ENCODE data around the gene ARL6IP5. TPM values are rescaled to one million over a fixed set of nuclear protein-coding genes. Genes with fewer than 3 reads are reported as not detected.

ARL6IP5 gene
- total RNA-seq, 1 donor = 91.2 TPM

- no peak overlapping the region for H3K4me3 ChIP-seq (ENCODE audit: insufficient read depth, low read length)
- no peaks in the 10 kb centered on the region for H3K9me3 ChIP-seq (ENCODE audit: low read depth, low read length)
- no peaks in the 10 kb centered on the region for H4K20me1 ChIP-seq (ENCODE audit: insufficient read depth, low read length)
- H3K27ac ChIP-seq (ENCODE audit: low read depth, low read length) = no peak overlapping the region
- DNase-seq (ENCODE audit: insufficient read length, low spot score, missing footprints) = no peak
- no peak overlapping the region for H3K4me2 ChIP-seq (ENCODE audit: insufficient read depth, low read length)
- TF ChIP-seq CTCF (IDR thresholded peaks at IDR 0.05; ENCODE audit: extremely low read depth, low read depth, low read length) = no peak
- H2AFZ ChIP-seq (ENCODE audit: low read length) = no peak overlapping the region
- no peaks in the 10 kb centered on the region for H3K79me2 ChIP-seq (ENCODE audit: insufficient read depth, low read length)
- peaks cover 9% of the 10 kb centered on the region for H3K4me1 ChIP-seq (ENCODE audit: insufficient read depth, low read length)
- peaks cover 4% of the 10 kb centered on the region for H3K27me3 ChIP-seq (ENCODE audit: insufficient read depth, low read length)
- H3K36me3 ChIP-seq (ENCODE audit: insufficient read depth, low read length) = no peaks in the 10 kb centered on the region
Measured at GRCh38 chr3:69119681-69120080, 34.9 kb downstream of the ARL6IP5 start.

GRCh38 chr3:69120879-69121464 lies 36.2 kb downstream of the ARL6IP5 start:
- no peaks in the 10 kb centered on the region for H3K36me3 ChIP-seq (ENCODE audit: insufficient read depth, low read length)
- no peaks in the 10 kb centered on the region for H3K9me3 ChIP-seq (ENCODE audit: low read depth, low read length)
- peak; percentile 96 for TF ChIP-seq CTCF (IDR thresholded peaks at IDR 0.05; ENCODE audit: extremely low read depth, low read depth, low read length)
- H3K27ac ChIP-seq (ENCODE audit: low read depth, low read length) = no peak overlapping the region
- H4K20me1 ChIP-seq (ENCODE audit: insufficient read depth, low read length) = no peaks in the 10 kb centered on the region
- DNase-seq (ENCODE audit: insufficient read length, low spot score, missing footprints) = no peak
- no peak overlapping the region for H2AFZ ChIP-seq (ENCODE audit: low read length)
- H3K27me3 ChIP-seq (ENCODE audit: insufficient read depth, low read length) = peaks cover 4% of the 10 kb centered on the region
- H3K79me2 ChIP-seq (ENCODE audit: insufficient read depth, low read length) = no peaks in the 10 kb centered on the region
- peaks cover 3% of the 10 kb centered on the region for H3K4me1 ChIP-seq (ENCODE audit: insufficient read depth, low read length)
- H3K4me3 ChIP-seq (ENCODE audit: insufficient read depth, low read length) = no peak overlapping the region
- no peak overlapping the region for H3K4me2 ChIP-seq (ENCODE audit: insufficient read depth, low read length)

GRCh38 chr3:69121513-69121912 lies 36.8 kb downstream of the ARL6IP5 start:
- Histone ChIP-seq H4K20me1 (ENCODE audit: insufficient read depth, low read length) (no peaks in the 10 kb centered on the region), H3K36me3 (ENCODE audit: insufficient read depth, low read length) (no peaks in the 10 kb centered on the region), H3K79me2 (ENCODE audit: insufficient read depth, low read length) (no peaks in the 10 kb centered on the region), H3K27me3 (ENCODE audit: insufficient read depth, low read length) (peaks cover 8% of the 10 kb centered on the region), H3K4me2 (ENCODE audit: insufficient read depth, low read length) (no peak overlapping the region), H3K4me1 (ENCODE audit: insufficient read depth, low read length) (no peaks in the 10 kb centered on the region), H2AFZ (ENCODE audit: low read length) (no peak overlapping the region), H3K9me3 (ENCODE audit: low read depth, low read length) (no peaks in the 10 kb centered on the region), H3K27ac (ENCODE audit: low read depth, low read length) (no peak overlapping the region), H3K4me3 (ENCODE audit: insufficient read depth, low read length) (no peak overlapping the region)
- no peak for DNase-seq (ENCODE audit: insufficient read length, low spot score, missing footprints)
- TF ChIP-seq CTCF (IDR thresholded peaks at IDR 0.05; ENCODE audit: extremely low read depth, low read depth, low read length) = no peak

GRCh38 chr3:69121950-69122349 lies 37.2 kb downstream of the ARL6IP5 start:
- Histone ChIP-seq H3K27me3 (ENCODE audit: insufficient read depth, low read length) (peaks cover 10% of the 10 kb centered on the region), H3K4me1 (ENCODE audit: insufficient read depth, low read length) (no peaks in the 10 kb centered on the region), H4K20me1 (ENCODE audit: insufficient read depth, low read length) (no peaks in the 10 kb centered on the region), H3K79me2 (ENCODE audit: insufficient read depth, low read length) (no peaks in the 10 kb centered on the region), H3K4me3 (ENCODE audit: insufficient read depth, low read length) (no peak overlapping the region), H2AFZ (ENCODE audit: low read length) (no peak overlapping the region), H3K4me2 (ENCODE audit: insufficient read depth, low read length) (no peak overlapping the region), H3K27ac (ENCODE audit: low read depth, low read length) (no peak overlapping the region), H3K36me3 (ENCODE audit: insufficient read depth, low read length) (no peaks in the 10 kb centered on the region), H3K9me3 (ENCODE audit: low read depth, low read length) (no peaks in the 10 kb centered on the region)
- no peak for DNase-seq (ENCODE audit: insufficient read length, low spot score, missing footprints)
- no peak for TF ChIP-seq CTCF (IDR thresholded peaks at IDR 0.05; ENCODE audit: extremely low read depth, low read depth, low read length)
